GM19438 (cell line): Measurements from ENCODE around the gene DNAJC2.
"Not testable (repeated sequence)": the region's sequence is repeated elsewhere in the genome, so short reads cannot be mapped to it uniquely, and the experiment has no call there.

Experiments used
- ATAC-seq: cut with Tn5 transposase; IDR thresholded peaks from one replicate; pipeline ENCODE4 v1.9.1; 2021; ENCODE audit warnings: low read depth; ENCODE audit not compliant: unreplicated experiment

The DNAJC2 gene

GRCh38 chr7:103278195-103278594, 66.4 kb downstream of the DNAJC2 start:
- ATAC-seq = not testable (repeated sequence)

- ATAC-seq = not testable (repeated sequence)
Measured at GRCh38 chr7:103274867-103275266, 69.7 kb downstream of the DNAJC2 start.

- not testable (repeated sequence) for ATAC-seq
Measured at GRCh38 chr7:103273374-103273773, 71.2 kb downstream of the DNAJC2 start.

DNA sequence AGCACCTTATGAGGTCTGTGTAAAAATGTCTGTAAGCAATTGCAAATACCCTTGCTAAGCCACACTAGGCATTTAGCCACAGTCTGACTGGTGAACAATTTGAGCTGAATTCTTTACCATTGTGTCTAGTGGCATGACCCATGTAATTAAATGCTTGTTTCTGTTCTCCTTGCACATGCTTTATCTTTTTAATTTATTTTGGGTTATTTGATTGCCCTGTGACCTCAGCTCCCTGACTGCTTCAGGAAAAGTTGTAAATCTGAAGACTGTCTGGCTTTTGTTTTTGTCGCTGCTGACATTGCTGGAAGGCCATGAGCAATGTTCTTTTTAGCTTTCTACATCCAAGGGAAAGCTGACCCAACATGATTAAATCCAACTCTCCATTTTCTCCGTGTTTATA, 78.3 kb downstream of the DNAJC2 start:
- not testable (repeated sequence) for ATAC-seq

DNA sequence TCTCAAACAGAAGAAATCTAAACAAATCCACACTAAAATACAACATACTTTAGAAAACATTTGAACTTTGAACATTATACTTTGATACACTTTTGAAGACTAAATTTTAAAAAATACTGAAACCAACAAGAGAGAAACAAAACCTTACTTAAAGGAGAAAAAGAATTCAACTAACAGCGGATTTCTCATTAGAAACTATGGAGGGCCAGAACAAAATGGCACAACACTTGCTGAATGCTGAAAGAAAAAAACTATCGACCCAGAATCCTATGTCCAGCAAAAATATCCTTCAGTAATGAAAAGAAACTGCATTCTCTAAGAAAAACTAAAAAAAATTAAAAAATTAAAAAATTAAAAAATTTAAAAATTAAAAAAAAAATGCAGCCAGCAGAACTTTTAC, 80.5 kb downstream of the DNAJC2 start:
- not testable (repeated sequence) for ATAC-seq
